ENCODE data around the gene TIMP2. TPM values are rescaled to one million over a fixed set of nuclear protein-coding genes. Genes with fewer than 3 reads are reported as not detected.

TIMP2 gene
- total and polyA plus RNA-seq, 8 donors = 22.2 to 128 (median 51.0) TPM

DNA sequence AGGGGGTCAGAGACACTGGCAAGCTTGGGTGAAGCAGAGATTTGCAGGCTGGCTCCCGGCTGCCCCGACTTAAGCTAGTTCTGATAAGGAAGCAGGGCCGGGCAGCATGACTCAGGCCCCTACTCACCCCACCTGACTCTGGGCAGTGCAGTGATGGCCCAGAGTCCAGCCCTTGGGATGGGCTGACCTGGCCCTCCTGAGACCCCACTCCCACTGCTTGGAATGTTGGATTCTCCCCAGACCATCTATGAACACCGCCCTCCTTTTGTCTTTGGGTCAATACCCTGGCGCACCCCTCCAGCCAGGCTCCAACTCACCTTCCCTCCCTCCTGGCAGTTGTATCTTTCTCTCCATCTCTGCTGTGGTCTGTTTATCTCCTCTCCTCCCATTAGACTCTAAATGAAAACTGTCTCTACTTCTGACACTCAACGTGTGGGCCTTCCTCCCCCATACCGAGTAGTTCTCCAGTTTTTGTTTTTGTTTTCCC is 33.5 kb upstream of the TIMP2 start:
- 76 to 82% methylated on average over 7 of the region's 7 CpGs for WGBS, 2 donors
- peak in 3 of 4 donors; percentile 53 to 74 (median 64) for ATAC-seq
- no peak overlapping the region for H3K4me3 ChIP-seq

DNA sequence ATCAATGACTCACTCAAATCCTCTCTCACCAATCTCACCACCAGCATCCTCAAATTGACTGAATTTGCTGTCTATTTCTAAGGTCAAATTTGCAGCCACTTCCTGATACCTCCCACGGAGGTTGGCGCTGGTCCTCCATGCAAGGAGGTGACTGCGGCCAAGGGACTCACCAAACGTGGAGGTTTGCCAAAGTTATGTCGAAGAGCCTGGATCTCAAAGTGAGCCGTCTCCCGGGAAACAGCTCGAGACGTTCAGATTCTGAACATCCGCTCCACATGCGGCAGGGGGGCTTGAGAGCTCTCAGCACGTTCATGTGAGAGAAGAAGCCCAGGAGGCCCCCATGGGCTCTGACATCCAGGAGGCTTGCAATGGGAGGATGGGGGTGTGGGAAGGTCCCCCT is 31.9 kb upstream of the TIMP2 start:
- TF ChIP-seq, protein P1, sequence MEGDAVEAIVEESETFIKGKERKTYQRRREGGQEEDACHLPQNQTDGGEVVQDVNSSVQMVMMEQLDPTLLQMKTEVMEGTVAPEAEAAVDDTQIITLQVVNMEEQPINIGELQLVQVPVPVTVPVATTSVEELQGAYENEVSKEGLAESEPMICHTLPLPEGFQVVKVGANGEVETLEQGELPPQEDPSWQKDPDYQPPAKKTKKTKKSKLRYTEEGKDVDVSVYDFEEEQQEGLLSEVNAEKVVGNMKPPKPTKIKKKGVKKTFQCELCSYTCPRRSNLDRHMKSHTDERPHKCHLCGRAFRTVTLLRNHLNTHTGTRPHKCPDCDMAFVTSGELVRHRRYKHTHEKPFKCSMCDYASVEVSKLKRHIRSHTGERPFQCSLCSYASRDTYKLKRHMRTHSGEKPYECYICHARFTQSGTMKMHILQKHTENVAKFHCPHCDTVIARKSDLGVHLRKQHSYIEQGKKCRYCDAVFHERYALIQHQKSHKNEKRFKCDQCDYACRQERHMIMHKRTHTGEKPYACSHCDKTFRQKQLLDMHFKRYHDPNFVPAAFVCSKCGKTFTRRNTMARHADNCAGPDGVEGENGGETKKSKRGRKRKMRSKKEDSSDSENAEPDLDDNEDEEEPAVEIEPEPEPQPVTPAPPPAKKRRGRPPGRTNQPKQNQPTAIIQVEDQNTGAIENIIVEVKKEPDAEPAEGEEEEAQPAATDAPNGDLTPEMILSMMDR (IDR thresholded peaks at IDR 0.05) = no peak
- intact Hi-C loops (cut with DNase I) = no loop called here
- FAIRE-seq = no peak
- no peaks in the 10 kb centered on the region for H3K36me3 ChIP-seq
- no peaks in the 10 kb centered on the region for H3K9me3 ChIP-seq
- 53 to 54% methylated on average over 12 of the region's 12 CpGs for WGBS, 2 donors
- peak in 3 of 6 donors; percentile 56 to 65 (median 59) for DNase-seq
- no peaks in the 10 kb centered on the region for H3K4me1 ChIP-seq
- no peaks in the 10 kb centered on the region for H3K27me3 ChIP-seq
- peak overlapping the region in 1 of 4 donors; percentile 16 for H3K27ac ChIP-seq
- ATAC-seq = peak; percentile 48 to 71 (median 52)
- no peak overlapping the region for H3K4me3 ChIP-seq

More for the DNA sequence above, 33.5 kb upstream of the TIMP2 start:
- H3K9me3 ChIP-seq = no peaks in the 10 kb centered on the region
- DNase-seq (no peak), FAIRE-seq (no peak)
- no peaks in the 10 kb centered on the region for H3K36me3 ChIP-seq
- H3K27ac ChIP-seq = no peak overlapping the region
- intact Hi-C loops (cut with DNase I) = no loop called here
- TF ChIP-seq, protein P1 (IDR thresholded peaks at IDR 0.05) = no peak
- no peaks in the 10 kb centered on the region for H3K27me3 ChIP-seq
- H3K4me1 ChIP-seq = no peaks in the 10 kb centered on the region

DNA sequence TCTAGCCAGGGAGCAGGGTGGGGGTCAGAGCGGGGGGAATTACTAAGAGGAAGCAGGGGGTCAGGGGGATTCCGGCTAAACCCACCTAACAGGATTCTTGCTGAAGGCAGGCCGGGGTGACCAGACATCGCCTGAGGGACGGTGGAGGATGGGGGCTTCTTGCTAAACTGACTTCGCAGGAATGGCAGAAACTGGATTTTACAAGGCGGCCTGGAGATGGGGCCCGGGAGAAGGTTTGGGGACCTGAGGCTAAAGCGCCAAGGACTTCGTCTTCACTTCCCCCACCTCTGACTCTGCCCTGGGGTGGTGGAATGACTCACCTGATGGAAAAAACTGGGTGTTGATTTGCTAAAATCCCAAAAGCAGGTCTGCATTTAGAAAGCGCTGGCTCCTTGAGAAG is 31.1 kb upstream of the TIMP2 start:
- Histone ChIP-seq H3K4me3 (no peak overlapping the region), H3K27me3 (no peaks in the 10 kb centered on the region), H3K9me3 (no peaks in the 10 kb centered on the region), H3K4me1 (no peaks in the 10 kb centered on the region), H3K36me3 (no peaks in the 10 kb centered on the region), H3K27ac (no peak overlapping the region)
- FAIRE-seq (no peak), ATAC-seq (no peak), DNase-seq (peak in 1 of 6 donors; percentile 23)
- intact Hi-C loops (cut with DNase I) = no loop called here
- WGBS, 2 donors = 85 to 90% methylated on average over 11 of the region's 11 CpGs
- TF ChIP-seq, protein P1 (IDR thresholded peaks at IDR 0.05) = no peak

DNA sequence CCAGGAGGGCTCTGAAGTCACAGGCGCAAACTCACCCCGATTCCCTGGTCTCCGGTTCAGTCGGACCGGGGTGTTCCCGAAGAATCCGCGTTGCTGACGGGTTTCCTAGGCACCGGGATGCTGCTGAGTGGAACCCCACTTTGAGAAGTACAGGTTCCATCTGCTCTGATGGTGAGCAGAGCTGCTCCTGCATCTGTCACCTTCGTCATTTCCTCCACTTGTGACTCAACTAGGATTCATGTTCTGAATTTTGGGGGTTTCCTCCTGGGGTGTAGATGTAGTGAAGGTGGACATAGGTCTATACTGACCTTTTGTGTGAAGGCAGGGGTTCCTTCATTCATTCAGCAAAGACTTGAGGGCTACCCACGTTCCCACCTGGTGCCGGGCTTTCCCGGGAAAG is 29.5 kb upstream of the TIMP2 start:
- no peaks in the 10 kb centered on the region for H3K36me3 ChIP-seq
- 81 to 88% methylated on average over 14 of the region's 14 CpGs for WGBS, 2 donors

More for the DNA sequence above, 29.5 kb upstream of the TIMP2 start:
- FAIRE-seq = no peak
- DNase-seq = peak in 1 of 6 donors; percentile 28
- intact Hi-C loops (cut with DNase I) = no loop called here
- H3K27ac ChIP-seq = no peak overlapping the region
- H3K4me1 ChIP-seq = no peaks in the 10 kb centered on the region
- H3K27me3 ChIP-seq = no peaks in the 10 kb centered on the region
- H3K9me3 ChIP-seq = no peaks in the 10 kb centered on the region
- no peak overlapping the region for H3K4me3 ChIP-seq
- TF ChIP-seq, protein P1 (IDR thresholded peaks at IDR 0.05) = no peak
- no peak for ATAC-seq
